GM19025 (cell line): ENCODE measurements around the gene ZNF709.
A peak's percentile ranks its signal among the peaks of the same experiment; 100 is the strongest.
"Not testable (repeated sequence)": the region's sequence is repeated elsewhere in the genome, so short reads cannot be mapped to it uniquely, and the experiment has no call there.

Experiments
- ATAC-seq: cut with Tn5 transposase; IDR thresholded peaks from one replicate; pipeline ENCODE4 v1.9.1; 2021; ENCODE audit warnings: mild to moderate bottlenecking, low read depth, moderate library complexity; ENCODE audit not compliant: unreplicated experiment

Gene ZNF709

DNA sequence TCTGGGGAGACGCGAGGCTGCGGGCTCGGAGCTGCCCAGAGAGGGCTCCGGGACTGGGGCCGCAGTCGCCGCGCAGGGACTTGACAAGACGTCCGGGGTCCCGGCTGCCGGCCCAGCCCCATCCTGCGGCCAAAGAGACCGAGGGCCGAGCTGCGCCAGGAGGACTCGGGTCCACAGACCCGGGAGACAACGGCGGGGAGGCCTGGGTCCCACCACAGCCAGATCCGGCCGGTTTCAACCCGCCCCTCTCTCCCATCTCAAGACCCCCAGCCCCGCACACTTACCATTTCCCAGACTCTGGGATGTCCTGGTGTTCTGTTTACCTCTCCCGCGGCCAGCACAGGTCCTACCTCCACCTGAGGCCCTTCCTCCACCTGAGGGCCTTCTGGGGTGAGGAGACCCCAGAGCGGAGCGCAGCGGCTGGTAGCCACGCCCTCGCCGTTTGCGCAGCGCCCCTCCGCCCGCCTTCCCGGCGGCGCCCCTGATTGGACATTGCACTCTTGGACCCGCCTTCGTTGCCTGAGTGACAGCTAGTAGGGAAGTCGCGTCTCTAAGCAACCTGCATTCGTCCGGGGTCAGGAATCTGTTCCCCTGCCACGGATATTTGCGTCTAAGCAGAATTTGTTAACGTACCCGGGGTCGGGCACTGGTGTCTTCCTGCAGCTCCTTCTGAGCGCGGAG is at the start of gene ZNF709:
TSS of gene ZNF709 (minus strand) at position 446 of the 681 bp plus-strand sequence. CDS start at position 287, 159 bp downstream.
- ATAC-seq, result peak; percentile 98

DNA sequence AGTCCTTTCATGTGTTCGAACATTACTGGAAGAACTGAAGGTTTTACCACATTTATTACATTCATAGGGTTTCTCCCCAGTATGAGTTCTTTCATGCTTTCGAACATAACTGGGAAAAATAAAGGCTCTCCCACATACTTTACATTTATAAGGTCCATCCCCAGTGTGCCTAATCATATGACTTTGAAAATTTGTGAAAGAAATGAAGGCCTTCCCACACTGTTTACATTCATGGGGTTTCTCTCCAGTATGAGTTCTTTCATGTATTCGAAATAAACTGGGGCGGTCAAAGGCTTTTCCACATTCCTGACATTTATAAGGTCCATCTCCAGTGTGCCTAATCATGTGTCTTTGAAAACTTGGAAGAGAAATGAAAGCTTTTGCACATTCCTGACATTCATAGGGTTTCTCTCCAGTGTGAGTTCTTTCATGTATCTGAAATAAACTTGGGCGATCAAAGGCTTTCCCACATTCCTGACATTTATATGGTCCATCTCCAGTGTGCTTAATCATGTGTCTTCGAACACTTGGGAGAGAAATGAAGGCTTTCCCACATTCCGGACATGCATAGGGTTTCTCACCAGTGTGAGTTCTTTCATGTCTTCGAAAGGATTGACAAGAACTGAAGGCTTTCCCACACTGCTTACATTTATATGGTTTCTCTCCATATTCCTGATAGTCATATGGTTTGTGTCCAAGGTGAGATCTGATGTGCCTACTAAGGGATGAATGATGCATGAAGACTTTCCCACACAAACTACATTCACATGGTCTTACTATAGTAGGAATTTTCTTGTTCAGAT is 42.6 kb upstream of the ZNF709 start:
- no peak for ATAC-seq

DNA sequence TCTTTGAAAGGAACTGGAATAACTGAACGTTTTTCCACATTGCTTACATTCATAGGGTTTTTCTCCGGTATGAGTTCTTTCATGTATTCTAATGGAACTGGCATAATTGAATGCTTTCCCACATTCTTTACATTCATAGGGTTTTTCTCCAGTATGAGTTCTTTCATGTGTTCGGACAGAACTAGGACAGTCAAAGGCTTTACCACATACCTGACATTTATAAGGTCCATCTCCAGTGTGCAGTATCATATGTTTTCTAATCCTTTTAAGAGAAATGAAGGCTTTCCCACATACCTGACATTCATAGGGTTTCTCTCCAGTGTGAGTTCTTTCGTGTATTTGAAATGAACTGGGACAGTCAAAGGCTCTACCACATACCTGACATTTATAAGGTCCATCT is 41.9 kb upstream of the ZNF709 start:
- ATAC-seq, result no peak

DNA sequence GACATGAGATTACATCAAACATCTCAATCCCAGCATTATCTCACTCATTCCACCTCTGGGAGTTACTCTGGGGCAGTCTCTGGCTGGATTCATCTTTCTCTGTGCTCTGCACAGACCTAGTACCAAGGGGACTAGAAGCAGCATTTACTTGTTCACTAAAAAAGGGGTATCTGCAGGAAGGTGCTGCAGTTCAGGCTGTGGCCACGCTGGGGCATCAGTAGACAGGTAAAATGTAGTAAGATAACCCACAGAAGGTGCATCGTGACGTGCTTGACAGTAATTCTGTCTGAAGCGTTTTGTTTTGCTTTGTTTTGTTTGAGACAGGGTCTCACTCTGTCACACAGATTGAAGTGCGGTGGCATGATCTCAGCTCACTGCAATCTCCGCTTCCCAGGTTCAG is 37.4 kb upstream of the ZNF709 start:
- no peak for ATAC-seq

DNA sequence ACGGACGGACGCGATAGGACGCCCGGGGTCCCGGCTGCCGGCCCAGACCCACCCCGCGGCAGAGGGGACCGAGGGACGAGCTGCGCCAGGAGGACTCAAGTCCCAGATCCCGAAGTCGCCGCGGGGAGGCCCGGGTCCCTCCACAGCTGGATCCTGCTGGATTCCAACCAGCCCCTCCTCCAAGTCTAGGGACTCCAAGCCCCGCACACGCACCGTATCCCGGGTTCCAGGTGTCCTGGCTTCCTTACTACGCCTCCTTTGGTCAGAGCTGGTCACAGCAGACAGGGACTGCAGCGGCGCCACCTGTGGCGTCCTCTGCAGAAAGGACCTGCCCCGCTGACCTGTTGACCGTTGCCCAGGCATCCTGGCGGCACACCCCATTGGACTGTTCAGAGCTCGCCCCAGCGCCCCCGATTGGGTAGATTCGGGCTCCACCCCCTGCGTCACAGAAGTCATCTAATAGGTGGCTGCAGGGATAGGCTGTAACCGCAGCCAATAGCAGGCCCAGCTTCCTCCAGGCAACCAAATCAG is 29.0 kb upstream of the ZNF709 start:
- ATAC-seq, result no peak

DNA sequence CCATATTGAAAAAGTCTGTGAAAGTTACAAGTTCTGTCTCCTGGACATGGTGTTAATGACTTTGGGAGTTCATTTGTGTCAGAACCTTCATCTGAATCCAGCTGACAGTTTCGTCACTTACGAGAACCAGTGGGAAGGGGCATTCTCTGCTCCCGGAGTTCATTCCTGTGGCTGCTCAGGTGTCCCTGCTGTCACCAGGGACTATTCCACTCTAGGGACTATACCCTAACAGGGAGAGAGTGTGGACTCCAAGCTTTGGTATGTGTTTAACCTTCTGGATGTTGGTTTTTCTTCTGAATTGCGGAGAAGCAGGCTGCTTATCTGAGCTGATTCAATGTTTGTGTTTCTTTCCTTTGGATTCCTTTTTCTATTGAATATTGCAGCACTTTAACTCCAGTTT is 12.4 kb upstream of the ZNF709 start:
- ATAC-seq, result no peak

DNA sequence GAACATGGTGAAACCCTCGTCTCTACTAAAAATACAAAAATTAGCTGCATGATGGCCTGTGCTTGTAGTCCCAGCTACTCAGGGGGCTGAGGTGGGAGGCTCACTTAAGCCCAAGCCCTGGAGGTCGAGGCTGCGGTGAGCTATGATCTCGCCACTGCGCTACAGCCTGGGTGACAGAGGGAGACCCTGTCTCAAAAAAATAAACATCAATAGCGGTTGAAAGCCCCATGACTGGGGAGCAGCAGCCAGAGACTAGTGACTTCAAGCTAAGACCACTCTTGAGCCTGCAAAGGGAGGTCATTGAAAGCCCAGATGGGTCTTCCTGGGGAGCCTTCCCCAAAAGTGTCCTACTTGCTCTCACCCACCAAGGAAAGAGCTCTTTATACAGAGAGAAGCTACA is 11.9 kb upstream of the ZNF709 start:
- no peak for ATAC-seq

DNA sequence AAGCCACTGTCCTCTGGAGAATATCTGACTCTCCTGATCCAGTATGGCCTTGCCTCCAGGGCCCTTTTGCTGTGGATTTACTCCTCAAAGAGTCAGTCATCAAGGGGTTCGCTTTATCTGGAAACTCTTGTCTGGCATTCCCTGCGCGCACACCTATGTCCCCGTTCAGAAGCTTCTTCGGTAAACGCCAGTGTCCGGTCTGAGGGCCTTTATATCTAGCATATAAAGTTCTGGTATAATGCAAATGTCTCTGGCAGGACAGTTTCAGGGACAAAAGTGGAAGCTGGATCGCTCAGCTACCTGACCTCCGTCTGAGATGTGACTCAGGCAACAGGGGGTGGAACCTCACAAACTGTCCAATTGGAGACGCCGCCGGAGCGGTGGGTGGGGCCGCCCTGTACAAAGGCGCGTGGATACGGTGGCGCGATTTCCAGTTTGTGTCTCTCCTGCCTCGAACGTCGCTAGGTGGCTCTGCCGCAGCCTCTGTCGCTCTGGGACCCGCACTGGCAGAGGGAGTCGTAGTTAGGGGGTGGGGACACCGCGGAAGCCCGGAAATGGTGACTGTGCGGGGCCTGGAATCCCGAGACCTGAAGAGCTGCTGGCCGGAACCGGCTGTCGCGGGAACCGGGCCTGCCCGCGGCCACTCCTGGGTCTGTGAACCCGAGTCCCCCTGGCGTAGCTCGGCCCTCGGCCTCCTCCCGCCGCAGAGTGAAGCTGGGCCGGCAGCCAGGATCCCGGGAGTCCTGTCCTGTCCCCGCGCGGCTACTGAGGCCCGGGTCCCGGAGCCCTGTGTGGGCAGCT is 10.6 kb upstream of the ZNF709 start:
- ATAC-seq, result peak; percentile 85

DNA sequence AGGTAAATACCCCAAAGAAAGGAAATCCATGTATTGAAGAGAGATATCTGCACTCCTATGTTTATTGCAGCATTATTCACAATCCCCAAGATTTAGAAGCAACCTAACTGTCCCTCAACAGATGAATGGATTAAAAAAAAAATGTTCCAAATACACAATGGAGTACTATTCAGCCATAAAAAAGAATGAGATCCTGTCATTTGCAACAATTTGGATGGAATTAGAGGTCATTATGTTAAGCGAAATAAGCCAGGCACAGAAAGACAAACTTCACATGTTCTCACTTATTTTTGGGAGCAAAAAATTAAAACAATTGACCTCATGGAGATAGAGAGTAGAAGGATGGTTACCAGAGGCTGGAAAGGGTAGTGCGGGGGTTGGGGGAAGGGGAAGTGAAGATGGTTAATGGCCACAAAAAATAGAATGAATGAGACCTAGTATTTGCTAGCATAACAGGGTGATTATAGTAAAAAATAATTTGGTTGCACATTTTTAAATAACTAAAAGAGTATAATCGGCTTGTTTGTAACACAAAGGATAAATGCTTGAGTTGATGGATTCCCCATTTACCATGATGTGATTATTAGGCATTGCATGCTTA is 9.7 kb upstream of the ZNF709 start:
- no peak for ATAC-seq

DNA sequence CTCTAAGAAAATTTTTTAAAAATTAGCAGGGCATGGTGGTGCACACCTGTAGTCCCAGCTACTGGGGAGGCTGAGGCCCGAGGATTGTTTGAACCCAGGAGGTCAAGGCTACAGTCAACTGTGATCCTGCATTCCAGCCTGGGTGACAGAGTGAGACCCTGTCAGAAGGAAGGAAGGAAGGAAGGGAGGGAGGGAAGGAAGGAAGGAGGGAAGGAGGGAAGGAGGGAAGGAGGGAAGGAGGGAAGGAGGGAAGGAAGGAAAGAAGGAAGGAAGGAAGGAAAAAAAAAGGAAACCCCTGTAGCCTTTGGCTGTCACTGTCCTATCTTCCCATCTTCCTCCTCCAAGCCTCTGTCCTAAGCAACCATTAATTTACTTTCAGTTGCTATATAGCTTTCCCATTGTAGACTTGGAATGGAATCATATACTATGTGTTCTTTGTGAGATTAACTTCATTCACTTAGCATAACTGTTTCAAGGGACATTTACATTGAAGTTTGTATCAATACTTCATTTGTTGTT is 1.7 kb upstream of the ZNF709 start:
- not testable (repeated sequence) for ATAC-seq

DNA sequence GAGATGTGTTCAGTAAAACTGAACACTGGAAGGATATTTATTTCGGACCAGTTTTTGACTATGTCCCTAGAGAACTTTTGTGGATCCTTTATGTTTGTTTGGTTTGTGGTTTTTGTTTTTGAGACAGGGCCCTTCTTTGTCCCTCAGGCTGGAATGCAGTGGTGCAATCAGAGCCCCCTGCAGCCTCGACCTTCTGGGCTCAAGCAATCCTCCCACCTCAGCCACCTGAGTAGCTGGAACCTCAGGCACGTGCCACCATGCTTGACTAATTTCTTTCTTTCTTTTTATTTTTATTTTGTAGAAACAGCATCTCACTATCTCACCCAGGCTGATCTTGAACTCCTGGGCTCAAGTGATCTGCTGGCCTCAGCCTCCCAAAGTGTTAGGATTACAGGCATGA is 955 bp upstream of the ZNF709 start:
- ATAC-seq, result no peak

DNA sequence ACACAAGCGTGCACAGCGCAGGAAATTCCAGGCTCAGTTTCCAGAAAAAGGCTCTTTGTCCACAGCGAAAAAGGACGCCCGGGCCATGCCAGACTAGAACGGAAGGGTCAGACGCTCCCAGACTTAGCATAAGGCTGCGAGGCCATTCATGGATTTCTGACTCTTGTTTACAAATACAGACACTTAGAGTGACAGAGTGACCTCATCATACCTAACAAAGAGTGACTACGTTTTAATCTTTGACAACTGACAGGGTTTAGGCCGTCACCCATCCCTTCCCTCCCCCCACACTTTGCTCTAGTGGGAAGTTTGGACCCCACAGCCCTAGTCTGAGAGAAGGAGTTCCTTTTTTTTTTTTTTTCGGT is 418 bp upstream of the ZNF709 start:
- ATAC-seq, result peak; percentile 15

DNA sequence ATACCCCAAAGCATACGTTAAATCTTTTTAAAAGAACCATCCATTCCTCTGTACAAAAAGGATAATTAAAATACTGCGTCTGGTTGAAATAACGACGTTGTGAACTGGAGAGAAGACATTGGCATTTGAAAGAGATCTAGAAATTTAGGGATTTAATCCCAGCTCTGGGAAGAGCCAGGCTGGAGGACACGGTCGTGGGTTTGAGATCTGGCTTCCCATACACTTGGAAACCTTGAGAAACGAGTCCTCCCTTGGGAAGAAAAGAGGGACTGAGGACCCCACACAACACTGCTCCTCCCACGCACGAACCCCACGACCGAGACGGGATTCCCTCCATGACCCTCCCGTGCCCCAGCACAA is 625 bp downstream of the ZNF709 start:
- ATAC-seq, result no peak

DNA sequence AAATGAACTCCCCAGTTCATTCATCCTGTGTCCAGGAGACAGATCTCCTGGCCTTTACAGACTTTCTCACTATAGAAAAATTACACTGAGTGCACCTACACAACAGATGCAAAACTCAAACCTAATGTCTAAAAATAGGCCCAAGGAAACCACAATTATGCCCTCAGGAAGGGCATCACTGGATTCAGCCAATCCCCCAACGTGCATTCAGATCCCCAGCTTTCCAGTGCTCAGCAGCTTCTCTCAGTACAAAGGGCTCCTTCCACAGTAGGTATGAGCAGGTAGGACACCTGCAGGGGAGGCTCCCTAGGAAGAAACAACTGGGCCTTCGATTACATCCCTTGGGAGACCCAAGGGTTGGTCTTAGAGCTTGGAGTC is 2.1 kb downstream of the ZNF709 start:
- ATAC-seq, result no peak

DNA sequence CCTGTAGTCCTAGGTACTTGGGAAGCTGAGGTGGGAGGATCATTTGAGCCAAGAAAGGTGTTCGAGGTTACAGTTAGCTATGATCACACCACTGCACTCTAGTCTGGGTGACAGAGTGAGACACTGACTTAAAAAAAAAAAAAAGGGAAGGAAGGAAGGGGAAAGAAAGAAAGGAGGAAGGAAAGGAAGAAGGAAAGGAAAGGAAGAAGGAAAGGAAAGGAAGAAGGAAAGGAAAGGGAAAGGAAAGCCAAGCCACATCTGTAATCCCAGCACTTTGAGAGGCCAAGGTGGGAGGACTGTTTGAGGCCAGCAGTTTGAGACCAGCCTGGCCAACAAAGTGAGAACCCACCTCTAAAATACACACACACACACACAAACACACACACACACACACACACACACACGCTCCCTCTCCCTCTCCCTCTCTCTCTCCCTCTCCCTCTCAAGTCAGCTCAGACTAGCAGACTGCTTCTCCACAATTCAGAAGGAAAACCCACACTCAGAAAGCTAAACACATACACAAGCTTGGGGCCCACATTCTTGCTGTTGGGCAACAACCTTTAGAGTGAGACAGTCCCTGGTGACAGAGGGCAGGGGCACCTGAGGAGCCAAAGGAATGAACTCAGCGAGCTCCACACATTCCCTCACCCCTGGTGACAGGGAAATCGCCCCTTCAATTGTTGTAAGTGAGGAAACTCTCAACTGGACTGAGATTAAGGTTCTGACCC is 2.7 kb downstream of the ZNF709 start:
- no peak for ATAC-seq

DNA sequence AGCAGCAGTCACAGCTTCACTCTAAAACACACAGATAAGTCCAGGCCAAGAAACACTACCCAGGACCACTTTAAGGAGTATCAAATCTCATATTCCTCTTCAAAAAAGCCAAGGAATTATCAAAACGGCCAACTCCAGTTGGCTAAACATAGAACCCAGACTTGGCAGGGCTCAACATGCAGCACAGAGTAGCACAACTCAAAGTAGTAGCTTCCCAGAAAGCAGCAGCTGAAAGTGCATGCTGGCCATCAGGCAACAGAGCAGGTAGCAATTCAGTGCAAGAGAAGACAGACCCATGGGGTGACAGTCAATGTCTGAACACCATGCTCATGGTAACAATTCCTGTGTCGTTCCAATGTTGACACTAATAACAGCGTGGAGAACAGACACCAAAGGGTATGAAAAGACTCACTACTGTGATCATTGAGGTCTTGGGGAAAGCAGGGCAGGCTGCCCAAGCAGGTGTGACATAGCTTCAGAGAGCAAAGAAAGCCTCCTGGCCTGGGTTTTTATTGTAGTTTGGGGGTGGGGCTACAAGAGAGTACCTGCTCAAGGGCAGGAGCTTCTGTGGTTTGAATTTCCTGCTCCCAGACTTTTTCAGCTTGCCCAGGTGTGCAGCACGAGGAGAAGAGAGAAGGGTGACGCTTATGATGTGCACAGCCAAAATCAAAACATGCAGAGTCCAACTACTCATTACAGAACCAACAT is 6.2 kb downstream of the ZNF709 start:
- ATAC-seq, result no peak

DNA sequence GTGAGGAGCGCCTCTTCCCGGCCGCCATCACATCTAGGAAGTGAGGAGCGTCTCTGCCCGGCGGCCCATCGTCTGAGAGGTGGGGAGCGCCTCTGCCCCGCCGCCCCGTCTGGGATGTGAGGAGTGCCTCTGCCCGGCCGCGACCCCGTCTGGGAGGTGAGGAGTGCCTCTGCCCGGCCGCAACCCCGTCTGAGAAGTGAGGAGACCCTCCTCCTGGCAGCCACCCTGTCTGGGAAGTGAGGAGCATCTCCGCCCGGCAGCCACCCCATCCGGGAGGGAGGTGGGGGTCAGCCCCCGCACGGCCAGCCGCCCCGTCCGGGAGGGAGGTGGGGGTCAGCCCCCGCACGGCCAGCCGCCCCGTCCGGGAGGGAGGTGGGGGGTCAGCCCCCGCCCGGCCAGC is 17.0 kb downstream of the ZNF709 start:
- ATAC-seq, result not testable (repeated sequence)

DNA sequence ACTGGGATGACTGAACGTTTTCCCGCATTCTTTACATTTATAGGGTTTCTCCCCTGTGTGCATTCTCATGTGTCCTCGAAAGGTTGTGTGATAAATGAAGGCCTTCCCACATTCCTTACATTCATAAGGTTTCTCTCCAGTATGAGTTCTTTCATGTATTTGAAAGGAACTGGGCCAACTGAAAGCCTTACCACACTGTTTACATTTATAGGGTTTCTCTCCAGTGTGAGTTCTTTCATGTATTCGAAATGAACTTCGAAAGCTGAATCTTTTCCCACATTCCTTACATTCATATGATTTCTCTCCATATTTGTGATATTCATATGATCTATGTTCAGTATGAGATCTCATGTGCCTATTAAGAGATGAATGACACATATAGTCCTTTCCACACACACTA is 19.4 kb downstream of the ZNF709 start:
- ATAC-seq, result no peak

DNA sequence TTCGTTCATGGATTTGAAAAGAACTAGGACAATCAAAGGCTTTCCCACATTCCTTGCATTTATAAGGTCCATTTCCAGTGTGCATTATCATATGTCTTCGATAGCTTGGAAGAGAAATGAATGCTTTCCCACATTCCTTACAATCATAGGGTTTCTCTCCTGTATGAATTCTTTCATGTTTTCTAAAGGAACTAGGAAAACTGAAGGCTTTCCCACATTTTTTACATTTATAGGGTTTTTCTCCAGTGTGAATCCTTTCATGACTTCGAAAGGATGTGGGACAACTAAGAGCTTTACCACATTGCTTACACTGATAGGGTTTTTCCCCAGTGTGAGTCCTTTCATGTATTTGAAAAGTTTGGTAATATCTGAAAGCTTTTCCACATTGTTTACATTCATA is 19.8 kb downstream of the ZNF709 start:
- ATAC-seq, result no peak
